Upper lobe of left lung (tissue), 4 donors: ENCODE data around the gene LZTS3.

Experiments
- EP300 ChIP-seq, 4 donors: sonication (generic); formaldehyde crosslinking; IDR thresholded peaks; one replicate each; pipeline ENCODE4 v1.5.1; 2017; ENCODE audit warnings: antibody characterized with exemption in 4 of 4, control low read depth in 2 of 4
- POLR2A ChIP-seq, 4 donors: fragments of 450-650 bp; IDR thresholded peaks; one replicate each; pipeline ENCODE4 v1.5.1; 2016 to 2017; ENCODE audit warnings: antibody characterized with exemption in 4 of 4, mild to moderate bottlenecking in 2 of 4
- POLR2AphosphoS5 ChIP-seq, 2 donors: sonication (generic); formaldehyde crosslinking; IDR thresholded peaks; one replicate each; pipeline ENCODE4 v1.5.1; 2017; ENCODE audit warnings: antibody characterized with exemption in 2 of 2
- TF ChIP-seq, protein P1 (sequence below), 6 experiments: fragments of 450-650 bp in 4 of 6; fragments of 200-600 bp in 2 of 6; sonication (generic) in 2 of 6; IDR thresholded peaks; one replicate each; pipeline ENCODE4 v1.5.1; 2016 to 2019; ENCODE audit warnings: antibody characterized with exemption in 6 of 6

DNA sequence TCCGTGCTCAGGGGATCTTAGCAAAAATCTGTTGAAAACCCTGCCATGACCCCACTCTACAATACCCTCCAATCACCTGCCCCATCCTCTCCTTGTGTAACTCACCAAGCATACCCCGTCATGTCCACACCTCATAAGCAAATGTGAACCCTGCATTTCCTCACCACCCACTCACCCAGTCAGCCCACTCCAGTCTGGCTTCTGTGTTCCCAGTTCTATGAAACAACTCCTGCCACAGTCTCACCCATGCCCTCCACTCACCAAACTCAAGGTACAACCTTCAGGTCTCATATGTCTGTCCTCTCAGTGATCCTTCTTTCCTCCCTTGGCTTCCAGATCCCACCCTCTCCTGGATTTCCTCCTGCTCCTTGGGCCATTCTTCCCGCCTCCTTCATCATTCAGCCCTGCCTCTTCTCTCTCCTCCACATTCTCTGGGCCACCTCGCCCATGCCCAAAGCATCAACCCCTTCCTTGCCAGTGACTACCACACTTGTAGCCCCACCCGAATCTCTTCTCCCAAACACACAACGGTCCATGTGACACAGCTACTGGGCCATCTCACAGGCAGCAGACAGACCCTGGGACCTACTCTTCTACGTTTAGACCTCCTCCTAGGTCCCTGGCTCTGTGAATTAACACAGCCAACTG is 22.4 kb upstream of the LZTS3 start:
- TF ChIP-seq, protein P1, sequence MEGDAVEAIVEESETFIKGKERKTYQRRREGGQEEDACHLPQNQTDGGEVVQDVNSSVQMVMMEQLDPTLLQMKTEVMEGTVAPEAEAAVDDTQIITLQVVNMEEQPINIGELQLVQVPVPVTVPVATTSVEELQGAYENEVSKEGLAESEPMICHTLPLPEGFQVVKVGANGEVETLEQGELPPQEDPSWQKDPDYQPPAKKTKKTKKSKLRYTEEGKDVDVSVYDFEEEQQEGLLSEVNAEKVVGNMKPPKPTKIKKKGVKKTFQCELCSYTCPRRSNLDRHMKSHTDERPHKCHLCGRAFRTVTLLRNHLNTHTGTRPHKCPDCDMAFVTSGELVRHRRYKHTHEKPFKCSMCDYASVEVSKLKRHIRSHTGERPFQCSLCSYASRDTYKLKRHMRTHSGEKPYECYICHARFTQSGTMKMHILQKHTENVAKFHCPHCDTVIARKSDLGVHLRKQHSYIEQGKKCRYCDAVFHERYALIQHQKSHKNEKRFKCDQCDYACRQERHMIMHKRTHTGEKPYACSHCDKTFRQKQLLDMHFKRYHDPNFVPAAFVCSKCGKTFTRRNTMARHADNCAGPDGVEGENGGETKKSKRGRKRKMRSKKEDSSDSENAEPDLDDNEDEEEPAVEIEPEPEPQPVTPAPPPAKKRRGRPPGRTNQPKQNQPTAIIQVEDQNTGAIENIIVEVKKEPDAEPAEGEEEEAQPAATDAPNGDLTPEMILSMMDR (IDR thresholded peaks at IDR 0.05) = no peak
- TF ChIP-seq POLR2A (IDR thresholded peaks at IDR 0.05) (no peak), POLR2AphosphoS5 (IDR thresholded peaks at IDR 0.05) (no peak), EP300 (IDR thresholded peaks at IDR 0.05) (no peak)
